ENCODE data around the gene CCDC197. TPM values are rescaled to one million over a fixed set of nuclear protein-coding genes. Genes with fewer than 3 reads are reported as not detected.

The CCDC197 gene
- polyA plus RNA-seq, 3 donors = not detected

Other genes starting within 250 kb of the CCDC197 start
- 1 to 10 TPM in 2 of 3 donors, under 1 TPM in 1; 0.69 to 7.9 (median 3.4) TPM for gene PRIMA1, start 208.8 kb upstream of the CCDC197 start, polyA plus RNA-seq
- gene FAM181A, start 70.0 kb upstream of the CCDC197 start, polyA plus RNA-seq = not detected
- gene ASB2, start 20.7 kb upstream of the CCDC197 start, polyA plus RNA-seq = 1 to 10 TPM in 1 of 3 donors, under 1 TPM in 2; 0.29 to 1.1 (median 0.65) TPM
- under 1 TPM; 0.11 to 0.53 (median 0.24) TPM for gene OTUB2, start 29.0 kb downstream of the CCDC197 start, polyA plus RNA-seq
- 100 to 1,000 TPM in 1 of 3 donors, 10 to 100 TPM in 2; 41.2 to 122 (median 63.8) TPM for gene DDX24, start 83.9 kb downstream of the CCDC197 start, polyA plus RNA-seq
- 10 to 100 TPM; 11.0 to 23.1 (median 20.5) TPM for gene IFI27L1, start 84.0 kb downstream of the CCDC197 start, polyA plus RNA-seq
- 100 to 1,000 TPM; 140 to 586 (median 483) TPM for gene IFI27, start 113.4 kb downstream of the CCDC197 start, polyA plus RNA-seq
- gene IFI27L2, start 132.3 kb downstream of the CCDC197 start, polyA plus RNA-seq = 100 to 1,000 TPM in 1 of 3 donors, 10 to 100 TPM in 2; 22.5 to 120 (median 48.8) TPM
- under 1 TPM; 0.10 to 0.30 (median 0.11) TPM for gene PPP4R4, start 177.0 kb downstream of the CCDC197 start, polyA plus RNA-seq

Data from adipose tissue (tissue), 3 donors.